Cardiac muscle cell (in vitro differentiated cells and primary cell): ENCODE data around the gene TAS2R16. TPM values are rescaled to one million over a fixed set of nuclear protein-coding genes. Genes with fewer than 3 reads are reported as not detected.

Source experiments
- DNase-seq, 2 donors: peaks; one replicate each; pipeline versions ENCODE4 v3.0.0 to v3.0.0-alpha.2; 2010 to 2017; ENCODE audit warnings: low read depth in 1 of 2, low spot score in 1 of 2
- H3K27ac ChIP-seq: fragments of 200-600 bp; sonication (generic); 2 replicates; pipeline ENCODE4 v1.5.1; 2016
- H3K27me3 ChIP-seq: fragments of 200-600 bp; sonication (generic); 2 replicates; pipeline ENCODE4 v1.6.0; 2016; ENCODE audit warnings: control low read depth
- H3K36me3 ChIP-seq: fragments of 200-600 bp; sonication (generic); 2 replicates; pipeline ENCODE4 v1.5.1; 2016; ENCODE audit warnings: control low read depth
- H3K4me1 ChIP-seq: fragments of 200-600 bp; sonication (generic); 2 replicates; pipeline ENCODE4 v1.8.1; 2017; ENCODE audit warnings: low read depth, mild to moderate bottlenecking, mixed run types
- H3K4me3 ChIP-seq: fragments of 200-600 bp; sonication (generic); 2 replicates; pipeline ENCODE4 v1.5.1; 2016; ENCODE audit warnings: mild to moderate bottlenecking
- H3K9me3 ChIP-seq: fragments of 200-600 bp; sonication (generic); 2 replicates; pipeline ENCODE4 v1.5.1; 2017; ENCODE audit warnings: low read depth, mild to moderate bottlenecking, control low read depth
- CTCF ChIP-seq: IDR thresholded peaks from 2 replicates; pipeline ENCODE4 v1.5.1; 2012; ENCODE audit warnings: low read depth, mild to moderate bottlenecking, low read length
- polyA plus RNA-seq: library from polyadenylated mRNA; unstranded; fragments of >200 nt; fragmentation: Nextera tagmentation; extraction: Ambion mirVana; gene quantifications from 2 replicates; pipeline ENCODE4 v1.2.1, GENCODE V29; 2016
- total RNA-seq: library from RNA; depleted of rRNA; stranded (reverse); fragments of >200 nt; gene quantifications from 2 replicates; pipeline ENCODE4 v1.2.3, GENCODE V29; 2016

Gene TAS2R16
- total and polyA plus RNA-seq, 2 experiments from 2014 or later, result not detected

DNA sequence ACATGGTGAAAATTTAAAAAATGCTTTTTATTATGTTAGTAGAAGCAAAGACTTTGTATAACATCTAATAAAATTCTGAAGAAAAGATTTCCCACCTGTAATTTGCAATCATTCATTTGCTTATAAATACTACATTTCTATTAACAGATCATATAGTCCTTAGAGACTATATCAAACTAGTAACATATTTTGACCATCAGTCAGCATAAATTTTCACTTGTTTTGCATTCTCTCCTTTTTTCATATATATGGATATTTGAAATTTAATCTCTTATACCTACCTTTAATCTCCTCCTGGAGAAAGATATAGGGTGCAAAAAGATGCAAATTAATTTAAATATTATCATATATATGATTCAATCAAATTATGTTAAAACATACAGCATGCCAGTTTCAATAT lies 16.9 kb upstream of the TAS2R16 start:
- Histone ChIP-seq H3K4me3 (no peak overlapping the region), H3K36me3 (no peaks in the 10 kb centered on the region), H3K27ac (no peak overlapping the region), H3K27me3 (no peaks in the 10 kb centered on the region), H3K9me3 (no peaks in the 10 kb centered on the region), H3K4me1 (no peaks in the 10 kb centered on the region)
- TF ChIP-seq CTCF, result no peak
- DNase-seq, result no peak

GRCh38 chr7:123011766-123012369 lies 16.4 kb upstream of the TAS2R16 start:
- Histone ChIP-seq H3K27me3 (no peaks in the 10 kb centered on the region), H3K4me3 (no peak overlapping the region), H3K9me3 (no peaks in the 10 kb centered on the region), H3K27ac (no peak overlapping the region), H3K4me1 (no peaks in the 10 kb centered on the region), H3K36me3 (no peaks in the 10 kb centered on the region)
- DNase-seq, result no peak
- TF ChIP-seq CTCF, result no peak

GRCh38 chr7:123004931-123005330 lies 9.4 kb upstream of the TAS2R16 start:
- no peak overlapping the region for H3K27ac ChIP-seq

GRCh38 chr7:123003539-123004126 lies 8.1 kb upstream of the TAS2R16 start:
- DNase-seq, result no peak
- Histone ChIP-seq H3K4me1 (no peaks in the 10 kb centered on the region), H3K27me3 (no peaks in the 10 kb centered on the region), H3K4me3 (no peak overlapping the region), H3K27ac (no peak overlapping the region), H3K36me3 (no peaks in the 10 kb centered on the region), H3K9me3 (no peaks in the 10 kb centered on the region)
- no peak for TF ChIP-seq CTCF

More at GRCh38 chr7:123004931-123005330, 9.4 kb upstream of the TAS2R16 start:
- Histone ChIP-seq H3K9me3 (no peaks in the 10 kb centered on the region), H3K27me3 (no peaks in the 10 kb centered on the region), H3K4me1 (no peaks in the 10 kb centered on the region), H3K36me3 (no peaks in the 10 kb centered on the region), H3K4me3 (no peak overlapping the region)
- TF ChIP-seq CTCF, result no peak
- DNase-seq, result no peak

DNA sequence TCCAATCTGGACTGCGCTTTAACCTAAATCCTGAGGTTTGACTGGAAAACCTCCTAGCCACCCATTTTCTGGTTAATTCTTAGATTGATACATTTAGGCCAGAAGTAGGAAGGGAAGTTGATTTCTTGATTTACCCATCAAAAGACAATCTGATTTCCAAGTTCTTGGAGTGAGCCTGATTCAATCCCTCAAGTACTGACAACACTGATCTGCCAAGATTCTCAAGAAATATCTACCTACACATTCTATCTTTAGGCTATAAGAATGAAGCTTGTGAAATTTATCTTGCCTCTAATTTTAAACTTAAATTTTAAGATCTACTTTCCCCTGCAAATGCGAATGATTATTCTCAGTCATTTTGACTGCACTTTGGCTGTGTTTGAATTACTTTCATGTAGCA lies 5.9 kb downstream of the TAS2R16 start:
- DNase-seq, result no peak
- Histone ChIP-seq H3K9me3 (no peaks in the 10 kb centered on the region), H3K27ac (no peak overlapping the region), H3K4me1 (no peaks in the 10 kb centered on the region), H3K27me3 (no peaks in the 10 kb centered on the region), H3K4me3 (no peak overlapping the region), H3K36me3 (no peaks in the 10 kb centered on the region)
- no peak for TF ChIP-seq CTCF
